Measurements from ENCODE around the gene PTGES2. TPM values are rescaled to one million over a fixed set of nuclear protein-coding genes. Genes with fewer than 3 reads are reported as not detected.

PTGES2 gene
- total and polyA plus RNA-seq, 2 of the 13 experiments (the other 11 are each of a cell fraction or from before 2014, with no cell fraction given) = 63.7 to 79.8 TPM

GRCh38 chr9:128127990-128128835 lies 684 bp upstream of the PTGES2 start (continued):
- TF ChIP-seq ZNF503 (CRISPR knock-in tag; IDR thresholded peaks at IDR 0.05) (no peak), CBX1 (IDR thresholded peaks at IDR 0.05; ENCODE audit: low read depth) (no peak), MYPOP (CRISPR knock-in tag; IDR thresholded peaks at IDR 0.05) (no peak), ZNF280D (CRISPR knock-in tag; IDR thresholded peaks at IDR 0.05) (no peak), ZNF629 (CRISPR knock-in tag; conservative IDR thresholded peaks at IDR 0.05) (no peak), CREBL2 (CRISPR knock-in tag; IDR thresholded peaks at IDR 0.05; ENCODE audit: borderline replicate concordance) (no peak), MBNL3 (CRISPR knock-in tag; conservative IDR thresholded peaks at IDR 0.05) (no peak), CREM (IDR thresholded peaks at IDR 0.05) (peak; percentile 52; the same call in 1 of the 2 replicates), CREM (CRISPR knock-in tag; IDR thresholded peaks at IDR 0.05) (no peak), ZNF510 (CRISPR knock-in tag; IDR thresholded peaks at IDR 0.05; ENCODE audit: low read depth) (0 out of 2 replicates have a peak, but pooled peaks have one; percentile 30), ZNF256 (CRISPR knock-in tag; conservative IDR thresholded peaks at IDR 0.05) (no peak), MIER2 (CRISPR knock-in tag; IDR thresholded peaks at IDR 0.05) (no peak), KAT8 (CRISPR knock-in tag; IDR thresholded peaks at IDR 0.05) (peak; percentile 67), AHDC1 (CRISPR knock-in tag; IDR thresholded peaks at IDR 0.05; ENCODE audit: borderline replicate concordance) (0 out of 2 replicates have a peak, but pooled peaks have one; percentile 16), SOX13 (IDR thresholded peaks at IDR 0.05) (no peak), SOX13 (CRISPR knock-in tag; conservative IDR thresholded peaks at IDR 0.05 in 1 of 2, IDR thresholded peaks at IDR 0.05 in 1 of 2) (0 out of 4 replicates have a peak, but pooled peaks of 1 of the 2 experiments have one; percentile 8), ZNF24 (IDR thresholded peaks at IDR 0.05) (no peak)
